ENCODE results near the gene CDH20. TPM values are rescaled to one million over a fixed set of nuclear protein-coding genes. Genes with fewer than 3 reads are reported as not detected.

CDH20 gene
- total and polyA plus RNA-seq, 2 donors (not counting 1 experiment from before 2014, with no cell fraction given) = 0.24 TPM; not detected in 1

- H3K4me2 ChIP-seq (ENCODE audit: extremely low read depth, insufficient read depth, low read length) = no peak overlapping the region
- no peaks in the 10 kb centered on the region for H3K9me3 ChIP-seq (ENCODE audit: control insufficient read depth, insufficient read depth, low read depth, low read length)
- no peak overlapping the region for H3K4me3 ChIP-seq (replicated peaks in 1 of 4; ENCODE audit: control extremely low read depth in 1 of 4, insufficient read depth in 1 of 4, low read depth in 3 of 4, low read length in 4 of 4)
- H2AFZ ChIP-seq (ENCODE audit: low read length) = no peak overlapping the region
- H3K4me1 ChIP-seq (ENCODE audit: control insufficient read depth, extremely low read depth, insufficient read depth, low read length) = no peaks in the 10 kb centered on the region
- no peak overlapping the region for H3K27ac ChIP-seq (ENCODE audit: insufficient read depth, low read length)
- H3K9ac ChIP-seq (ENCODE audit: insufficient read depth, low read length) = no peak overlapping the region
- no peaks in the 10 kb centered on the region for H3K36me3 ChIP-seq (ENCODE audit: control insufficient read depth, insufficient read depth, low read length)
- no peaks in the 10 kb centered on the region for H4K20me1 ChIP-seq (ENCODE audit: control insufficient read depth, extremely low read depth, insufficient read depth, low read length)
- no peaks in the 10 kb centered on the region for H3K27me3 ChIP-seq (ENCODE audit: control insufficient read depth, insufficient read depth, low read length)
- H3K79me2 ChIP-seq (ENCODE audit: control insufficient read depth, insufficient read depth, low read length) = no peaks in the 10 kb centered on the region
- TF ChIP-seq EZH2 (IDR thresholded peaks at IDR 0.05; ENCODE audit: low read length, missing control alignments) = no peak
- TF ChIP-seq CTCF (conservative IDR thresholded peaks at IDR 0.05 in 1 of 2, IDR thresholded peaks at IDR 0.05 in 1 of 2; ENCODE audit: low read depth in 1 of 2, low read length in 2 of 2) = no peak
- DNase-seq (ENCODE audit: low read depth in 2 of 2) = no peak
These were observed 209.4 kb downstream of the CDH20 start for GRCh38 chr18:61542596-61542995.

- Histone ChIP-seq H3K9ac (ENCODE audit: insufficient read depth, low read length) (no peak overlapping the region), H3K79me2 (ENCODE audit: control insufficient read depth, insufficient read depth, low read length) (no peaks in the 10 kb centered on the region), H2AFZ (ENCODE audit: low read length) (no peak overlapping the region), H4K20me1 (ENCODE audit: control insufficient read depth, extremely low read depth, insufficient read depth, low read length) (no peaks in the 10 kb centered on the region), H3K4me1 (ENCODE audit: control insufficient read depth, extremely low read depth, insufficient read depth, low read length) (no peaks in the 10 kb centered on the region), H3K4me2 (ENCODE audit: extremely low read depth, insufficient read depth, low read length) (no peak overlapping the region), H3K27me3 (ENCODE audit: control insufficient read depth, insufficient read depth, low read length) (no peaks in the 10 kb centered on the region), H3K27ac (ENCODE audit: insufficient read depth, low read length) (no peak overlapping the region), H3K9me3 (ENCODE audit: control insufficient read depth, insufficient read depth, low read depth, low read length) (no peaks in the 10 kb centered on the region), H3K36me3 (ENCODE audit: control insufficient read depth, insufficient read depth, low read length) (no peaks in the 10 kb centered on the region), H3K4me3 (replicated peaks in 1 of 4; ENCODE audit: control extremely low read depth in 1 of 4, insufficient read depth in 1 of 4, low read depth in 3 of 4, low read length in 4 of 4) (no peak overlapping the region)
- TF ChIP-seq CTCF (conservative IDR thresholded peaks at IDR 0.05 in 1 of 2, IDR thresholded peaks at IDR 0.05 in 1 of 2; ENCODE audit: low read depth in 1 of 2, low read length in 2 of 2) (no peak), EZH2 (IDR thresholded peaks at IDR 0.05; ENCODE audit: low read length, missing control alignments) (no peak)
- no peak for DNase-seq (ENCODE audit: low read depth in 2 of 2)
These were observed 210.3 kb downstream of the CDH20 start for GRCh38 chr18:61543518-61543917.

GRCh38 chr18:61544178-61544577 lies 210.9 kb downstream of the CDH20 start:
- H3K79me2 ChIP-seq (ENCODE audit: control insufficient read depth, insufficient read depth, low read length) = no peaks in the 10 kb centered on the region
- no peaks in the 10 kb centered on the region for H3K27me3 ChIP-seq (ENCODE audit: control insufficient read depth, insufficient read depth, low read length)
- H3K27ac ChIP-seq (ENCODE audit: insufficient read depth, low read length) = no peak overlapping the region
- no peak overlapping the region for H3K4me3 ChIP-seq (replicated peaks in 1 of 4; ENCODE audit: control extremely low read depth in 1 of 4, insufficient read depth in 1 of 4, low read depth in 3 of 4, low read length in 4 of 4)
- H3K9me3 ChIP-seq (ENCODE audit: control insufficient read depth, insufficient read depth, low read depth, low read length) = no peaks in the 10 kb centered on the region
- no peak overlapping the region for H2AFZ ChIP-seq (ENCODE audit: low read length)
- no peaks in the 10 kb centered on the region for H4K20me1 ChIP-seq (ENCODE audit: control insufficient read depth, extremely low read depth, insufficient read depth, low read length)
- H3K36me3 ChIP-seq (ENCODE audit: control insufficient read depth, insufficient read depth, low read length) = no peaks in the 10 kb centered on the region
- no peak for TF ChIP-seq EZH2 (IDR thresholded peaks at IDR 0.05; ENCODE audit: low read length, missing control alignments)
- TF ChIP-seq CTCF (conservative IDR thresholded peaks at IDR 0.05 in 1 of 2, IDR thresholded peaks at IDR 0.05 in 1 of 2; ENCODE audit: low read depth in 1 of 2, low read length in 2 of 2) = no peak
- no peak for DNase-seq (ENCODE audit: low read depth in 2 of 2)
- H3K4me2 ChIP-seq (ENCODE audit: extremely low read depth, insufficient read depth, low read length) = no peak overlapping the region
- no peaks in the 10 kb centered on the region for H3K4me1 ChIP-seq (ENCODE audit: control insufficient read depth, extremely low read depth, insufficient read depth, low read length)
- H3K9ac ChIP-seq (ENCODE audit: insufficient read depth, low read length) = no peak overlapping the region

All from fibroblast of lung (primary cell).